ENCODE data around the gene ASF1B. TPM values are rescaled to one million over a fixed set of nuclear protein-coding genes. Genes with fewer than 3 reads are reported as not detected.

The ASF1B gene
- total and polyA plus RNA-seq, 2 experiments from 2014 or later: 33.3 to 36.9 TPM

DNA sequence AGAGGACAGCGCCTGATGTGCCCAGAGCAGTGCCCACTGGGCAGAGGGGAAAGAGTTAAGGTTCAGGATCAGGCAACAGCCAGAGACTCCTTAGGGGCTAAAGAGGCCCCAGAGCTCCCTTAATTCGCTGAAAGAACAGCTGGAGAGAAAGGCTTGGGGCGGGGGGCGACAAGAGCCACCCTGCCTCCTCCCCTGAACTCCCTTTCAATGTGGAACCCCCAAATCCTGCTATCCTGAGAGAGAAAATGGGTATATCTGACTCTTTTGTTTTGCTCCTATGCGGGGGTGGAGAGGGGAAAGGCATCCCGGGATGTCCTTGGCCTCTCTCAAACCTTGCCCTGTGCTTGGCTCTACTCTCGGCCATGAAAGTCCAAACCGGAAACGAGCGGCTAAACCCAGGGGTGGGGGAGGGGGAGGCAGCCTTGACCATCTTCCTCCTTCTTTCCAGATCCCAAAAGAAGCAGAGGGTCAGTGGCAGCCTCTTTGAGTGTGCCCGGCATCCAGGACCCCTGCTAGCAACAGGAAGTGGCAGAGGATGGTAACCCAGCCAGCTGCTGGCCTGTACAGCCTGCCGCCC, 23.5 kb downstream of the ASF1B start:
- Mint-ChIP-seq H3K36me3 (ENCODE audit: low read depth) (no peaks in the 10 kb centered on the region), H3K4me1 (peaks cover 36% of the 10 kb centered on the region), H3K27ac (0 out of 2 replicates have a peak overlapping the region, but pooled peaks have one; percentile 44), H3K4me3 (peak overlapping the region; percentile 42; the same call in 1 of the 3 replicates), H3K27me3 (ENCODE audit: insufficient read depth, low read depth, poor library complexity) (peaks cover 5% of the 10 kb centered on the region), H3K9me3 (no peaks in the 10 kb centered on the region; the same call in 2 of the 3 replicates)
- Histone ChIP-seq H3K9me2 (ENCODE audit: insufficient read depth) (no peaks in the 10 kb centered on the region), H3K4me3 (0 out of 2 replicates have a peak overlapping the region, but pooled peaks have one; percentile 30), H3K4me1 (ENCODE audit: insufficient read depth) (peaks cover 42% of the 10 kb centered on the region), H4K20me1 (replicated peaks; ENCODE audit: insufficient read depth) (peaks cover 11% of the 10 kb centered on the region), H3K79me2 (replicated peaks; ENCODE audit: insufficient read depth) (peaks cover 17% of the 10 kb centered on the region), H3K4me2 (peak overlapping the region; percentile 68), H2AFZ (no peak overlapping the region), H3K27ac (ENCODE audit: low read depth) (peak overlapping the region; percentile 63; the same call in 1 of the 2 replicates), H3K36me3 (ENCODE audit: insufficient read depth) (no peaks in the 10 kb centered on the region), H3F3A (replicated peaks; ENCODE audit: low read depth) (peaks cover 15% of the 10 kb centered on the region), H3K27me3 (ENCODE audit: insufficient read depth) (no peaks in the 10 kb centered on the region)
- no peak for ATAC-seq
- no peak for TF ChIP-seq POLR2AphosphoS5 (IDR thresholded peaks at IDR 0.05; ENCODE audit: low read depth)
- no peak for TF ChIP-seq CREB1 (CRISPR knock-in tag; IDR thresholded peaks at IDR 0.05; ENCODE audit: low read depth)
- no peak for TF ChIP-seq REST (IDR thresholded peaks at IDR 0.05; ENCODE audit: unreplicated experiment)
- TF ChIP-seq CTCF (conservative IDR thresholded peaks at IDR 0.05; ENCODE audit: low read depth in 2 of 2): no peak
- no peak for TF ChIP-seq NANOG (IDR thresholded peaks at IDR 0.05; ENCODE audit: borderline replicate concordance)
- TF ChIP-seq, protein P1, sequence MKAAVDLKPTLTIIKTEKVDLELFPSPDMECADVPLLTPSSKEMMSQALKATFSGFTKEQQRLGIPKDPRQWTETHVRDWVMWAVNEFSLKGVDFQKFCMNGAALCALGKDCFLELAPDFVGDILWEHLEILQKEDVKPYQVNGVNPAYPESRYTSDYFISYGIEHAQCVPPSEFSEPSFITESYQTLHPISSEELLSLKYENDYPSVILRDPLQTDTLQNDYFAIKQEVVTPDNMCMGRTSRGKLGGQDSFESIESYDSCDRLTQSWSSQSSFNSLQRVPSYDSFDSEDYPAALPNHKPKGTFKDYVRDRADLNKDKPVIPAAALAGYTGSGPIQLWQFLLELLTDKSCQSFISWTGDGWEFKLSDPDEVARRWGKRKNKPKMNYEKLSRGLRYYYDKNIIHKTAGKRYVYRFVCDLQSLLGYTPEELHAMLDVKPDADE (IDR thresholded peaks at IDR 0.05): no peak
- TF ChIP-seq EZH2 (IDR thresholded peaks at IDR 0.05; ENCODE audit: low read depth, unreplicated experiment): no peak
- TF ChIP-seq JUNB (IDR thresholded peaks at IDR 0.05; ENCODE audit: unreplicated experiment): no peak
- no peak for TF ChIP-seq ZNF331 (CRISPR knock-in tag; IDR thresholded peaks at IDR 0.05; ENCODE audit: low read depth)
- TF ChIP-seq ZNF114 (CRISPR knock-in tag; IDR thresholded peaks at IDR 0.05): no peak
- no peak for TF ChIP-seq STAT1 (IDR thresholded peaks at IDR 0.05; ENCODE audit: unreplicated experiment)
- TF ChIP-seq EZH2phosphoT487 (IDR thresholded peaks at IDR 0.05; ENCODE audit: unreplicated experiment): no peak
- TF ChIP-seq, protein P2, sequence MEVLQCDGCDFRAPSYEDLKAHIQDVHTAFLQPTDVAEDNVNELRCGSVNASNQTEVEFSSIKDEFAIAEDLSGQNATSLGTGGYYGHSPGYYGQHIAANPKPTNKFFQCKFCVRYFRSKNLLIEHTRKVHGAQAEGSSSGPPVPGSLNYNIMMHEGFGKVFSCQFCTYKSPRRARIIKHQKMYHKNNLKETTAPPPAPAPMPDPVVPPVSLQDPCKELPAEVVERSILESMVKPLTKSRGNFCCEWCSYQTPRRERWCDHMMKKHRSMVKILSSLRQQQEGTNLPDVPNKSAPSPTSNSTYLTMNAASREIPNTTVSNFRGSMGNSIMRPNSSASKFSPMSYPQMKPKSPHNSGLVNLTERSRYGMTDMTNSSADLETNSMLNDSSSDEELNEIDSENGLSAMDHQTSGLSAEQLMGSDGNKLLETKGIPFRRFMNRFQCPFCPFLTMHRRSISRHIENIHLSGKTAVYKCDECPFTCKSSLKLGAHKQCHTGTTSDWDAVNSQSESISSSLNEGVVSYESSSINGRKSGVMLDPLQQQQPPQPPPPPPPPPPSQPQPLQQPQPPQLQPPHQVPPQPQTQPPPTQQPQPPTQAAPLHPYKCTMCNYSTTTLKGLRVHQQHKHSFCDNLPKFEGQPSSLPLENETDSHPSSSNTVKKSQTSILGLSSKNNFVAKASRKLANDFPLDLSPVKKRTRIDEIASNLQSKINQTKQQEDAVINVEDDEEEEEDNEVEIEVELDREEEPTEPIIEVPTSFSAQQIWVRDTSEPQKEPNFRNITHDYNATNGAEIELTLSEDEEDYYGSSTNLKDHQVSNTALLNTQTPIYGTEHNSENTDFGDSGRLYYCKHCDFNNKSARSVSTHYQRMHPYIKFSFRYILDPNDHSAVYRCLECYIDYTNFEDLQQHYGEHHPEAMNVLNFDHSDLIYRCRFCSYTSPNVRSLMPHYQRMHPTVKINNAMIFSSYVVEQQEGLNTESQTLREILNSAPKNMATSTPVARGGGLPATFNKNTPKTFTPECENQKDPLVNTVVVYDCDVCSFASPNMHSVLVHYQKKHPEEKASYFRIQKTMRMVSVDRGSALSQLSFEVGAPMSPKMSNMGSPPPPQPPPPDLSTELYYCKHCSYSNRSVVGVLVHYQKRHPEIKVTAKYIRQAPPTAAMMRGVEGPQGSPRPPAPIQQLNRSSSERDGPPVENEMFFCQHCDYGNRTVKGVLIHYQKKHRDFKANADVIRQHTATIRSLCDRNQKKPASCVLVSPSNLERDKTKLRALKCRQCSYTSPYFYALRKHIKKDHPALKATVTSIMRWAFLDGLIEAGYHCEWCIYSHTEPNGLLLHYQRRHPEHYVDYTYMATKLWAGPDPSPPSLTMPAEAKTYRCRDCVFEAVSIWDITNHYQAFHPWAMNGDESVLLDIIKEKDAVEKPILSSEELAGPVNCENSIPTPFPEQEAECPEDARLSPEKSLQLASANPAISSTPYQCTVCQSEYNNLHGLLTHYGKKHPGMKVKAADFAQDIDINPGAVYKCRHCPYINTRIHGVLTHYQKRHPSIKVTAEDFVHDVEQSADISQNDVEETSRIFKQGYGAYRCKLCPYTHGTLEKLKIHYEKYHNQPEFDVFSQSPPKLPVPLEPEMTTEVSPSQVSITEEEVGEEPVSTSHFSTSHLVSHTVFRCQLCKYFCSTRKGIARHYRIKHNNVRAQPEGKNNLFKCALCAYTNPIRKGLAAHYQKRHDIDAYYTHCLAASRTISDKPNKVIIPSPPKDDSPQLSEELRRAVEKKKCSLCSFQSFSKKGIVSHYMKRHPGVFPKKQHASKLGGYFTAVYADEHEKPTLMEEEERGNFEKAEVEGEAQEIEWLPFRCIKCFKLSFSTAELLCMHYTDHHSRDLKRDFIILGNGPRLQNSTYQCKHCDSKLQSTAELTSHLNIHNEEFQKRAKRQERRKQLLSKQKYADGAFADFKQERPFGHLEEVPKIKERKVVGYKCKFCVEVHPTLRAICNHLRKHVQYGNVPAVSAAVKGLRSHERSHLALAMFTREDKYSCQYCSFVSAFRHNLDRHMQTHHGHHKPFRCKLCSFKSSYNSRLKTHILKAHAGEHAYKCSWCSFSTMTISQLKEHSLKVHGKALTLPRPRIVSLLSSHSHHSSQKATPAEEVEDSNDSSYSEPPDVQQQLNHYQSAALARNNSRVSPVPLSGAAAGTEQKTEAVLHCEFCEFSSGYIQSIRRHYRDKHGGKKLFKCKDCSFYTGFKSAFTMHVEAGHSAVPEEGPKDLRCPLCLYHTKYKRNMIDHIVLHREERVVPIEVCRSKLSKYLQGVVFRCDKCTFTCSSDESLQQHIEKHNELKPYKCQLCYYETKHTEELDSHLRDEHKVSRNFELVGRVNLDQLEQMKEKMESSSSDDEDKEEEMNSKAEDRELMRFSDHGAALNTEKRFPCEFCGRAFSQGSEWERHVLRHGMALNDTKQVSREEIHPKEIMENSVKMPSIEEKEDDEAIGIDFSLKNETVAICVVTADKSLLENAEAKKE (CRISPR knock-in tag; IDR thresholded peaks at IDR 0.05): no peak
- peak; percentile 57 for DNase-seq (ENCODE audit: low spot score)

Measured in GM23338 (cell line).